Pons (tissue), 1 donor: ENCODE data around the gene GCDH.
"Not testable (repeated sequence)": the region's sequence is repeated elsewhere in the genome, so short reads cannot be mapped to it uniquely, and the experiment has no call there.

ENCODE experiments used
- DNase-seq: peaks from one replicate; pipeline ENCODE4 v3.0.0-alpha.2; 2016; ENCODE audit warnings: low spot score

Gene GCDH

GRCh38 chr19:12872941-12873890 is 17.7 kb upstream of the GCDH start:
- no peak for DNase-seq

GRCh38 chr19:12873891-12874745 is 16.8 kb upstream of the GCDH start:
- DNase-seq, result no peak

- DNase-seq, result no peak
Observed at GRCh38 chr19:12875086-12875485, 15.9 kb upstream of the GCDH start.

- DNase-seq, result no peak
Observed at GRCh38 chr19:12880551-12881171, 10.3 kb upstream of the GCDH start.

GRCh38 chr19:12881172-12881808 is 9.7 kb upstream of the GCDH start, which contains the start of gene DNASE2:
Gene DNASE2 (minus strand): TSS chr19:12881449. CDS start chr19:12881375, 74 bp downstream.
- peak; percentile 84 for DNase-seq

- DNase-seq, result no peak
Observed at GRCh38 chr19:12882589-12882988, 8.4 kb upstream of the GCDH start.

- DNase-seq, result no peak
Observed at GRCh38 chr19:12884202-12884601, 6.8 kb upstream of the GCDH start.

GRCh38 chr19:12884627-12884925 is 6.4 kb upstream of the GCDH start:
- DNase-seq, result no peak

GRCh38 chr19:12884926-12885748 is 5.8 kb upstream of the GCDH start:
- peak; percentile 26 for DNase-seq

- DNase-seq, result no peak
Observed at GRCh38 chr19:12885749-12886650, 5.0 kb upstream of the GCDH start.

GRCh38 chr19:12886651-12886968 is 4.3 kb upstream of the GCDH start:
- DNase-seq, result no peak

- DNase-seq, result no peak
Observed at GRCh38 chr19:12886969-12887747, 3.8 kb upstream of the GCDH start, which contains the start of gene KLF1. Gene KLF1 (minus strand): TSS chr19:12887201. CDS start chr19:12887140, 61 bp downstream.

GRCh38 chr19:12888006-12888603 is 2.9 kb upstream of the GCDH start:
- no peak for DNase-seq

- DNase-seq, result not testable (repeated sequence)
Observed at GRCh38 chr19:12890299-12890786, 617 bp upstream of the GCDH start.

- DNase-seq, result no peak
Observed at GRCh38 chr19:12891553-12892021, 627 bp downstream of the GCDH start.

GRCh38 chr19:12893582-12893981 is 2.6 kb downstream of the GCDH start:
- DNase-seq, result no peak

GRCh38 chr19:12896460-12896859 is 5.5 kb downstream of the GCDH start:
- DNase-seq, result no peak

GRCh38 chr19:12899891-12900518 is 9.0 kb downstream of the GCDH start:
- no peak for DNase-seq
